ENCODE measurements around the gene ZFP14. TPM values are rescaled to one million over a fixed set of nuclear protein-coding genes. Genes with fewer than 3 reads are reported as not detected.
A peak's percentile ranks its signal among the peaks of the same experiment; 100 is the strongest.

The ZFP14 gene
- polyA plus RNA-seq, 1 experiment, result 0.87 TPM

- H3K36me3 ChIP-seq (ENCODE audit: control insufficient read depth, insufficient read depth, low read length), result no peaks in the 10 kb centered on the region
- no peaks in the 10 kb centered on the region for H3K27me3 ChIP-seq (ENCODE audit: control insufficient read depth, insufficient read depth, low read length)
- CTCF ChIA-PET, result interaction anchor here (0.6 kb wide), 1 partner anchor 233 kb away, joined by 3 read pairs; no protein-coding TSS in a partner anchor
- no peak for TF ChIP-seq CTCF (IDR thresholded peaks at IDR 0.05; ENCODE audit: insufficient read depth, low read depth, low read length)
- H3K4me3 ChIP-seq (ENCODE audit: low read depth, low read length), result peak within 1 kb of the TSS; percentile 78
- DNase-seq (ENCODE audit: low read depth), result no peak
- POLR2A ChIA-PET, result no interaction called here
Measured at GRCh38 chr19:36418287-36419001, 39.4 kb upstream of the ZFP14 start, which contains the start of gene ZFP82. ZFP82 (minus strand) TSS chr19:36418644; CDS start chr19:36409789, 8,855 bp downstream.

GRCh38 chr19:36417752-36418286 is 38.8 kb upstream of the ZFP14 start:
- Histone ChIP-seq H3K36me3 (ENCODE audit: control insufficient read depth, insufficient read depth, low read length) (no peaks in the 10 kb centered on the region), H3K27me3 (ENCODE audit: control insufficient read depth, insufficient read depth, low read length) (no peaks in the 10 kb centered on the region), H3K4me3 (ENCODE audit: low read depth, low read length) (peak overlapping the region; percentile 78)
- DNase-seq (ENCODE audit: low read depth), result no peak
- POLR2A ChIA-PET, result no interaction called here
- CTCF ChIA-PET, result interaction anchor here (0.6 to 1.3 kb wide), 2 partner anchors 44 to 233 kb away, joined by 3 read pairs; no protein-coding TSS in a partner anchor
- TF ChIP-seq CTCF (IDR thresholded peaks at IDR 0.05; ENCODE audit: insufficient read depth, low read depth, low read length), result no peak

- TF ChIP-seq CTCF (IDR thresholded peaks at IDR 0.05; ENCODE audit: insufficient read depth, low read depth, low read length), result no peak
- Histone ChIP-seq H3K4me3 (ENCODE audit: low read depth, low read length) (no peak overlapping the region), H3K36me3 (ENCODE audit: control insufficient read depth, insufficient read depth, low read length) (peaks cover 7% of the 10 kb centered on the region), H3K27me3 (ENCODE audit: control insufficient read depth, insufficient read depth, low read length) (no peaks in the 10 kb centered on the region)
- DNase-seq (ENCODE audit: low read depth), result no peak
- POLR2A ChIA-PET, result no interaction called here
- CTCF ChIA-PET, result no interaction called here
Measured at GRCh38 chr19:36409841-36410240, 30.8 kb upstream of the ZFP14 start.

- no peak for DNase-seq (ENCODE audit: low read depth)
- Histone ChIP-seq H3K4me3 (ENCODE audit: low read depth, low read length) (no peak overlapping the region), H3K36me3 (ENCODE audit: control insufficient read depth, insufficient read depth, low read length) (peaks cover 7% of the 10 kb centered on the region), H3K27me3 (ENCODE audit: control insufficient read depth, insufficient read depth, low read length) (no peaks in the 10 kb centered on the region)
- ChIA-PET CTCF (no interaction called here), POLR2A (no interaction called here)
- no peak for TF ChIP-seq CTCF (IDR thresholded peaks at IDR 0.05; ENCODE audit: insufficient read depth, low read depth, low read length)
Measured at GRCh38 chr19:36408101-36408500, 29.1 kb upstream of the ZFP14 start.

- no peak overlapping the region for H3K4me3 ChIP-seq (ENCODE audit: low read depth, low read length)
- DNase-seq (ENCODE audit: low read depth), result no peak
- POLR2A ChIA-PET, result no interaction called here
- CTCF ChIA-PET, result interaction anchor here (0.7 kb wide), 1 partner anchor 21 kb away, joined by 3 read pairs; no protein-coding TSS in a partner anchor
- H3K36me3 ChIP-seq (ENCODE audit: control insufficient read depth, insufficient read depth, low read length), result peaks cover 8% of the 10 kb centered on the region
- no peaks in the 10 kb centered on the region for H3K27me3 ChIP-seq (ENCODE audit: control insufficient read depth, insufficient read depth, low read length)
- no peak for TF ChIP-seq CTCF (IDR thresholded peaks at IDR 0.05; ENCODE audit: insufficient read depth, low read depth, low read length)
Measured at GRCh38 chr19:36404498-36404897, 25.5 kb upstream of the ZFP14 start.

Data from BJ (cell line).